A673 (cell line): ENCODE measurements around the gene C19orf85. TPM values are rescaled to one million over a fixed set of nuclear protein-coding genes. Genes with fewer than 3 reads are reported as not detected.

Source experiments
- BruUV-seq: library from RNA; stranded (reverse); fragments of 400-500 nt; replicated peaks from 2 replicates; lab custom pipeline; 2021; lab: Mats Ljungman, UMichigan
- CTCF ChIA-PET: fragments of 300-600 bp; sonication (Branson Sonifier 250); formaldehyde crosslinking; loops from one replicate; lab custom pipeline; 2022; ENCODE audit warnings: antibody characterized with exemption; lab: Charles Lee
- POLR2A ChIA-PET: fragments of 300-600 bp; sonication (Branson Sonifier 250); formaldehyde crosslinking; loops from one replicate; lab custom pipeline; 2022; ENCODE audit warnings: antibody characterized with exemption; ENCODE audit not compliant: low non-redundant PET; lab: Charles Lee
- DNase-seq: peaks from one replicate; pipeline ENCODE4 v3.0.0-alpha.2; 2015; ENCODE audit warnings: low spot score
- H3K27ac ChIP-seq: fragments of 200-600 bp; sonication (generic); 2 replicates; pipeline ENCODE4 v1.5.1; 2016; ENCODE audit warnings: mixed run types, low read depth, mild to moderate bottlenecking, mixed read lengths, antibody characterized with exemption, low read length; ENCODE audit not compliant: poor library complexity, severe bottlenecking
- H3K27me3 ChIP-seq: fragments of 200-600 bp; sonication (generic); replicated peaks from 2 replicates; pipeline ENCODE4 v1.6.1; 2017; ENCODE audit warnings: mixed run types, low read depth, mild to moderate bottlenecking, mixed read lengths, antibody characterized with exemption, low read length; ENCODE audit not compliant: insufficient read depth, poor library complexity
- H3K36me3 ChIP-seq: fragments of 200-600 bp; sonication (generic); 2 replicates; pipeline ENCODE4 v1.6.1; 2016; ENCODE audit warnings: mixed run types, mild to moderate bottlenecking, mixed read lengths, antibody characterized with exemption, low read length; ENCODE audit not compliant: insufficient read depth, poor library complexity, severe bottlenecking
- H3K4me1 ChIP-seq: fragments of 200-600 bp; sonication (generic); 2 replicates; pipeline ENCODE4 v1.6.1; 2017; ENCODE audit warnings: mixed run types, mild to moderate bottlenecking, mixed read lengths, antibody characterized with exemption, low read length; ENCODE audit not compliant: insufficient read depth, poor library complexity, severe bottlenecking
- H3K4me3 ChIP-seq: fragments of 200-600 bp; sonication (generic); 2 replicates; pipeline ENCODE4 v1.5.1; 2016; ENCODE audit warnings: low read depth, mixed run types, mild to moderate bottlenecking, mixed read lengths, low read length; ENCODE audit not compliant: poor library complexity, severe bottlenecking
- H3K9me3 ChIP-seq: fragments of 200-600 bp; sonication (generic); 2 replicates; pipeline ENCODE4 v1.6.1; 2016; ENCODE audit warnings: mixed run types, low read depth, mild to moderate bottlenecking, mixed read lengths, antibody characterized with exemption, low read length; ENCODE audit not compliant: poor library complexity, severe bottlenecking
- CTCF ChIP-seq: fragments of 300-800, 200-600 bp; sonication (generic); conservative IDR thresholded peaks from 2 replicates; pipeline ENCODE4 v1.5.1; 2017; ENCODE audit warnings: low read depth, mild to moderate bottlenecking, antibody characterized with exemption, low read length, moderate library complexity, mixed read lengths
- EZH2 ChIP-seq: fragments of 200-600 bp; sonication (generic); IDR thresholded peaks from 2 replicates; pipeline ENCODE4 v1.6.1; 2017; ENCODE audit warnings: borderline replicate concordance, low read depth, mild to moderate bottlenecking, mixed read lengths, antibody characterized with exemption, low read length; ENCODE audit not compliant: poor library complexity, severe bottlenecking
- intact Hi-C: fragments of 100-400 bp; cut with micrococcal nuclease; formaldehyde crosslinking; loops from one replicate; pipeline ENCODE4 v1.10.0; 2022; ENCODE audit not compliant: unreplicated experiment
- total RNA-seq: library from RNA; stranded (reverse); gene quantifications from 2 replicates; pipeline ENCODE4 v1.2.3, GENCODE V29; 2021

C19orf85 gene
- total RNA-seq, 1 experiment from 2014 or later: not detected

- Histone ChIP-seq H3K4me3 (no peak overlapping the region), H3K4me1 (peaks cover 6% of the 10 kb centered on the region), H3K27ac (no peak overlapping the region), H3K27me3 (no peaks in the 10 kb centered on the region), H3K36me3 (no peaks in the 10 kb centered on the region), H3K9me3 (no peaks in the 10 kb centered on the region)
- POLR2A ChIA-PET: no interaction called here
- no peak for TF ChIP-seq CTCF
- no peak for TF ChIP-seq EZH2
- intact Hi-C loops: no loop called here
- CTCF ChIA-PET: interaction anchor here (1.2 kb wide), 1 partner anchor 32 kb away, joined by 4 read pairs; no protein-coding TSS in a partner anchor
- no peak for DNase-seq
- no TSS peak for BruUV-seq
These were observed 6.7 kb upstream of the C19orf85 start for GRCh38 chr19:55471266-55471665.

DNA sequence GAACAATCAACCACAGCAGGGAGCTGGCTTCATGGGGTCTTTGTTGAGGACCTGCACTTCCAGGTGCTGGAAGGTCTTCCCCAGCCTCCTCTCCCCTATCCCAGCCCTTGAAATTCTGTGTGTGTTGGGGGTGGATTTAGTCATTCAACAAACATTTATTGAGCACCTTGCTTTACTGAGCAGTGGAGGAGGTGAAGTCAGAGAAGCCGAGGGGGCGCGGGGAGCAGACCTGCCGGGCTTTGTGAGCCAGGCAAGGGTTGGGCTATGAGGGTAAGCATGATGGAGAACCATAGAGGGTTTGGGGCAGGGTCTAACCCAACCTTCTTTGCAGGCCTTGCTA is 3.5 kb upstream of the C19orf85 start:
- no peak for TF ChIP-seq EZH2
- 0 out of 2 replicates have a peak, but pooled peaks have one; percentile 19 for TF ChIP-seq CTCF
- CTCF ChIA-PET: interaction anchor here (1.2 to 2.3 kb wide), 2 partner anchors 9 to 138 kb away, joined by 3 to 8 read pairs; partner anchors contain the start of gene ZNF628
- Histone ChIP-seq H3K27me3 (no peaks in the 10 kb centered on the region), H3K36me3 (no peaks in the 10 kb centered on the region), H3K4me1 (no peaks in the 10 kb centered on the region), H3K27ac (no peak overlapping the region), H3K9me3 (no peaks in the 10 kb centered on the region), H3K4me3 (no peak overlapping the region)
- BruUV-seq: no TSS peak
- POLR2A ChIA-PET: no interaction called here
- intact Hi-C loops: loop anchor here (5.0 kb wide), 1 partner anchor 34 kb away; no protein-coding TSS in a partner anchor
- DNase-seq: no peak

DNA sequence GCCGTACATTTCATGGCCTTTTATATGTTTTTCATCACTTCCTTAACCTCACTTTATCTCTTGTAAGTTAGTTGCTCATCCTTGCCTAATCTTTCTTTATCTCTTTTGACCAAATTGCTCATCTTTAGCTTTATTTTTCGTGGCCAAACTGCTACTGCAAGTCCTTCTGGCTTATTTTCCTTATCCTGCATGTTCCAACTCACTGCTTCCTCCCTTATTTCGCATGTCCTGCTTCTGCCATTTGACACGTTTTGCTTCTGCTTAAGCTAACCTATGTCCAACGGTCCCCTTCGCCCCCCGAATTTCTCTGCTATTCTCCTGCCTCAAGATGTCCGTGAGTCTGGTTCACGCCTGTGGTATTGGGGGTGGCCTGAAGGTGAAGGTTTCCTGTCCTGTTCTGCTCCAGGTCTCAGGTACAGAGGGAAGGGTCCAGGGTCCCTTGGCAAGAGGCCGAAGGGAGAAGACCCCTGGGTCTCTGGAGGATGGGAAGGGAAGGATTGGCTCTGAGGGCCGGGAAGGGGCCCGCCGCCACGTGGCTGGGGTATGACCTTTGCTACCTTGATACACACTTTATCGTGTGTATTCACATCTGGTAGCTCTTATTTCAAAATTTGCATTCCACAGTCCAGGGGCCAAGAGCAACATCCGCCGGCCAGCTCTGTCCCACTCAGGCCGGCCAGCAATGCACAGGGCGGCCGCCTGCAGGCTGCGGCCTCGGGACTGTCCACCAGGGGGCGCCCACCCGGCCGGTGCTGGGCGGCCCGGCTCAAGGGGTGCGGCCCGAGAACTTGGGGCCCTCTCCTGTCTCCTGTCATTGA is 2.9 kb upstream of the C19orf85 start:
- intact Hi-C loops: loop anchor here (5.0 kb wide), 1 partner anchor 35 kb away; no protein-coding TSS in a partner anchor
- no TSS peak for BruUV-seq
- no peaks in the 10 kb centered on the region for H3K4me1 ChIP-seq
- ChIA-PET POLR2A (no interaction called here), CTCF (interaction anchor here (0.6 to 2.5 kb wide), 6 partner anchors 9 to 165 kb away, joined by 3 to 8 read pairs (median 4); partner anchors contain the start of gene ZNF628)
- DNase-seq: no peak
- H3K36me3 ChIP-seq: no peaks in the 10 kb centered on the region
- no peak overlapping the region for H3K27ac ChIP-seq
- H3K27me3 ChIP-seq: no peaks in the 10 kb centered on the region
- TF ChIP-seq EZH2: no peak
- TF ChIP-seq CTCF: peak; percentile 99
- H3K9me3 ChIP-seq: no peaks in the 10 kb centered on the region
- H3K4me3 ChIP-seq: no peak overlapping the region
